NCI-H2171 treated with DMSO at 0.1 percent for 48 hours (cell line): ENCODE results near the gene SPATC1L.
"Not testable (repeated sequence)": the region's sequence is repeated elsewhere in the genome, so short reads cannot be mapped to it uniquely, and the experiment has no call there.

Experiments used
- DNase-seq: peaks from one replicate; lab custom pipeline; 2025; lab: John Stamatoyannopoulos, UW

The SPATC1L gene

GRCh38 chr21:46214478-46215340 lies 30.4 kb upstream of the SPATC1L start:
- no peak for DNase-seq

GRCh38 chr21:46213620-46214286 lies 29.5 kb upstream of the SPATC1L start:
- DNase-seq = no peak

GRCh38 chr21:46212721-46213484 lies 28.6 kb upstream of the SPATC1L start:
- DNase-seq = no peak

- no peak for DNase-seq
These were observed 27.8 kb upstream of the SPATC1L start for GRCh38 chr21:46211786-46212720.

- no peak for DNase-seq
These were observed 27.1 kb upstream of the SPATC1L start for GRCh38 chr21:46211376-46211775.

- no peak for DNase-seq
These were observed 26.3 kb upstream of the SPATC1L start for GRCh38 chr21:46210378-46211136.

GRCh38 chr21:46208761-46209721 lies 24.8 kb upstream of the SPATC1L start:
- DNase-seq = no peak

GRCh38 chr21:46207920-46208591 lies 23.8 kb upstream of the SPATC1L start:
- DNase-seq = no peak

GRCh38 chr21:46207006-46207919 lies 23.0 kb upstream of the SPATC1L start:
- no peak for DNase-seq

- no peak for DNase-seq
These were observed 22.1 kb upstream of the SPATC1L start for GRCh38 chr21:46206163-46207005.

- no peak for DNase-seq
These were observed 21.5 kb upstream of the SPATC1L start for GRCh38 chr21:46205766-46206162.

GRCh38 chr21:46205166-46205565 lies 20.9 kb upstream of the SPATC1L start:
- DNase-seq = peak; percentile 66

GRCh38 chr21:46203203-46203600 lies 18.9 kb upstream of the SPATC1L start:
- DNase-seq = no peak

- DNase-seq = no peak
These were observed 18.4 kb upstream of the SPATC1L start for GRCh38 chr21:46202592-46203202.

- not testable (repeated sequence) for DNase-seq
These were observed 16.9 kb upstream of the SPATC1L start for GRCh38 chr21:46200877-46201803.
